GM19397 (cell line): ENCODE measurements around the gene ADIRF.

Source experiments
- ATAC-seq: cut with Tn5 transposase; IDR thresholded peaks from one replicate; pipeline ENCODE4 v1.9.1; 2021; ENCODE audit warnings: mild to moderate bottlenecking, moderate library complexity; ENCODE audit not compliant: unreplicated experiment

ADIRF gene

DNA sequence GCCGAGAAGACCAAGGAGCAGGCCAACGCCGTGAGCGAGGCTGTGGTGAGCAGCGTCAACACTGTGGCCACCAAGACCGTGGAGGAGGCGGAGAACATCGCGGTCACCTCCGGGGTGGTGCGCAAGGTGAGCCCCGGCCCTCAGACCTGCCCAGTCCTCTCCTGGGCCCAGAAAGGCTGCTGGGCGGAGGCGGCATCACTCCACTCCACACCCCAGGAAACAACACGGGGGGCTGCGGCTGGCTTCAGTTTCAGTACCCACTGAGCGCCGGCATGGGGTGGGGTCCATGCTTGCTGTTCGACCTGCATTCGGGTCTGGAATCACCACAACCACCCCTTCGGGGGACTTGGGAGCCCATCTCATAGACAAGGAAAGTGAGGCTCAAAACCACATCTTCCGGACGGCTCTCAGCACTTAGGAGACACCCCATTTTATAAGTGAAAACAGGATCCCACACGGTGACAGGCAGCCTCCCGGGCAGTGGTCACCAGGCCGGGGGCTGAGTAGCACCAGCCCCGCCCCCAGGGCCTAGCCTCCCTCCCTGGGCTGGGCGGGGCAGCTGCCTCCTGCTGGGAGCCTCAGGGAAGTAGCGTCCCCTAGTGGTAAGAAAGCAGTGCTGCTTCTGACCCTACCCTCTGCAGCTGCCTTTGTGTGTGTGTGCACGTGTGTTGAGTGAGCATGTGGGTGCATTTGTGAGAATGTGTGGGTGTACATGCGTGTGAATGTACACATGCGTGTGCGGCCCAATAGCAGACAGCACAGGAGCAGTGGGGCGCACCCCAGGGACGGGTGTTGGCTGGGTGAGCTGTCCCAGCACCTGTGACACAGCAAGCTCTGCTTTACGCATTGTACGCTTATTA, 8.0 kb upstream of the ADIRF start:
- ATAC-seq, result peak; percentile 51

GRCh38 chr10:86960863-86961434, 7.3 kb upstream of the ADIRF start:
- no peak for ATAC-seq

GRCh38 chr10:86961481-86962091, 6.7 kb upstream of the ADIRF start:
- no peak for ATAC-seq

- no peak for ATAC-seq
Measured at GRCh38 chr10:86962136-86962980, 5.9 kb upstream of the ADIRF start.

GRCh38 chr10:86962981-86963310, 5.3 kb upstream of the ADIRF start:
- no peak for ATAC-seq

DNA sequence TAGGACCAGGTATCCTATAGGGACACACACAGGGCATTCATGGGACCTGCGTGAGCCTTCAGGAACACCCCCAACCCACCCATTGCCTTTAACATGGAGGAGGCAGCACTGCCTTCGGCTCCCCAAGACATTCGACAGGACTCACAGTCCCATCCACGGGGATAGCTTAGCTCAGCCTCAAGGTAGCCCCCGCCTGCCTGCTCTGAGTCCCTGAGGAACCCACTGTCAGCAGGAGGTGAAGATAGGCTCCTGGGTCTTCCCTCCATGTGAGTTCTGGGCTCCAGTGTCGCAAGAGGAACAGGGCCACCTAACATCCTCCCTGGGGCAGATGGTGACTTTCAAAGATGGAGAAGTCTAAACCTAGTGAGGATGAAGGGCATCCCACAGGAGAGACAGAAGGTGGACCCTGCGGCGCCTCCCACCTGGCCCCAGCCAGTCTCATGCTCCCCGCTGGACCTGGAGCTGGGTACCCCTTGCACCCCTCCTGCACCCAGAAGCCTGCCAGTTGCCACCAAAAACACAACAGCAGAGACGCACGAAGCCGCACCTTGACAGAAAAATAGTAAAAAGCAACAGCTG, 4.9 kb upstream of the ADIRF start:
- no peak for ATAC-seq

DNA sequence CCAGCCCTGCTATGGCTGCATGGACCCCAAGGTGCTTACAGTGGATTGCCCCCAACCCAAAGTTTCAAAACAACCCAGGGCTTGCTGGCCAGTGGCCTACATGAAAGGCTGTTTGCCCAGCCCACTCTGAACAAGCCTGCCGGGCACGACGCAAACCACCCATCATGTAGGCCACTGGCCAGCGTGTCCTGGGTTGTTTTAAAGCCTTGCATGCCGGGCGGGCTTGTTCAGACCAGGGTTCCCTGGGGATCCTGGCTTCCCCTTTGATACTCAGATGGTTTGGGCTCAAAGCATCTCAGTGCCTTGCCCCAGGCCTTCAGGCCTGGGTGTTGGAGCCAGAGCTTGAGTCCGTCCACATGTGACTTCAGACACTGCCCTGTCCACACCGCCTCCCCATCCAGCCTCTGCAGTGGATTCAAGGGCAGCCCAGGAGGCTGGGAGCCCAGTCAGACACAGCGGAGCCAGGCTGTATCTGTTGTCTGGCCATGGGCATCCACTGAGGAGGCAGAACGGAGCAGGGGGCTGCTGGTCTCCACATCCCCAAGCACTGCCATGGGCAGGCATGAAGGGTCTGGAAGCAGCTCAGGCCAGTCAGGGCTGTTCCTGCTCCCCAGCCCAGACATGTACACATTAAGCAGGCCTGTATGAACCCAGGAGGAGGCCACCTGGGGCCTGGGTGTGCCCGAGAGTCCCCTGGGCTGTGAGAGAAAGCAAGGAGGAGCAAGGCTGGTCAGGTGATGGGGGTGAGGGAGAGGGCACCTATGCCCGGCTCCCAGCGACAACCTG, 4.0 kb upstream of the ADIRF start:
- no peak for ATAC-seq

DNA sequence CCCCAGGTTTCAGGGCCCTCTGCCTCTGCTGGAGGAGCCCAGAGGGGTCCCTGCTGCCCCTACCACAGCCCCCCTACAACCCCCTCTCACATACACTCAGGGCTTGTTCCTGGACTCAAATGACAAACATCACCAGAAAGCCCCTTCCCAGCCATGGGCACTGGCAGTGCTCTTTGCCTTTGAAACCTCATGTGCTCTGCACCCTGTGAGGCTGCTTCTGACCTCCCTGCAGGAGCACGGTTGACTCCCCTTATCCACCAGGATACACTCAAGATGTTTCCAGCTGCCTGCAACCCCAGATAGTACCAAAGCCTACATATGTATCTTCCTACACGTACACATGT, 3.5 kb upstream of the ADIRF start:
- no peak for ATAC-seq

GRCh38 chr10:86965986-86966654, 2.2 kb upstream of the ADIRF start:
- ATAC-seq, result no peak

DNA sequence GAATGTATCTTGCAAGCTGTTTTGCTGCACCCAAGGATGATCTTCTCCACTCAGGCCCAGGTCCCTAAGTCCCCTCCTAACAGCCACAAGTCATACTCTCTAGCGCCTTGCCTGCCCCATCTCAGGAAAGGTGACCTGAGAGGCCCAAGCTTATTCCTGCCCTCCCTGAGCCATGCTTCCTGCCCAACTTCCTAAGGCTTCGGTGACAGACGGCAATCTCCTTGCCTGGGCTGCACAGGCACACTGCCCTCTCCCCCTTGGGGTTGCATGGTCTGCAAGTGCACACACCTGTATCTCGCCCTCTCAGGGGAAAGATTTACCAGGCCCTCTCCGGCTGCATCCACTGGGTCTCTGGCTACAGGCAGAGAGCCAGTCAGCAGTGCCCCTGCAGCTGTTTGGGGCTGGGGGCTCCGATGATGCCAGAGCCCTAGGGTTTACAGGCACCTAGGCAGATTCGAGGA, 771 bp upstream of the ADIRF start:
- ATAC-seq, result no peak

DNA sequence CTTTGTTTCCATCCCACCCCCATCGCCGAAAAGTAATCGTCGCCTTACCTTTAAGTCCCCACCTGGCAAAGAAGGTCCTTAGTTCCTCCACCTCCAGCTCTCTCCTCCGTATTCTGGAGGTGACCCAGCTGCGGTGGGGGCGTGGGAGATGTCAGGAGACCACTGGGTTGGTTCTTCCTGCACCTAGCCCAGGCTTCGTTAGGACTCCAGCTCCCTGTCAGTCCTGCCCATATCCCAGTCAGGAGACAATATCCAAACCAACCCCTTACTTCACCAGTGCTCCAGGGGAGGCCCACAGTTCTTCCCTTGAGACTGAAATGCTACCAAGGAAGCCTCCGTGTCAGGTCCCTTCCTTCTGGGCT, 693 bp downstream of the ADIRF start:
- ATAC-seq, result no peak

- no peak for ATAC-seq
Measured at GRCh38 chr10:86969421-86970041, 1.2 kb downstream of the ADIRF start.

GRCh38 chr10:86970162-86970981, 2.1 kb downstream of the ADIRF start:
- ATAC-seq, result no peak

- no peak for ATAC-seq
Measured at GRCh38 chr10:86970982-86971231, 2.6 kb downstream of the ADIRF start.

DNA sequence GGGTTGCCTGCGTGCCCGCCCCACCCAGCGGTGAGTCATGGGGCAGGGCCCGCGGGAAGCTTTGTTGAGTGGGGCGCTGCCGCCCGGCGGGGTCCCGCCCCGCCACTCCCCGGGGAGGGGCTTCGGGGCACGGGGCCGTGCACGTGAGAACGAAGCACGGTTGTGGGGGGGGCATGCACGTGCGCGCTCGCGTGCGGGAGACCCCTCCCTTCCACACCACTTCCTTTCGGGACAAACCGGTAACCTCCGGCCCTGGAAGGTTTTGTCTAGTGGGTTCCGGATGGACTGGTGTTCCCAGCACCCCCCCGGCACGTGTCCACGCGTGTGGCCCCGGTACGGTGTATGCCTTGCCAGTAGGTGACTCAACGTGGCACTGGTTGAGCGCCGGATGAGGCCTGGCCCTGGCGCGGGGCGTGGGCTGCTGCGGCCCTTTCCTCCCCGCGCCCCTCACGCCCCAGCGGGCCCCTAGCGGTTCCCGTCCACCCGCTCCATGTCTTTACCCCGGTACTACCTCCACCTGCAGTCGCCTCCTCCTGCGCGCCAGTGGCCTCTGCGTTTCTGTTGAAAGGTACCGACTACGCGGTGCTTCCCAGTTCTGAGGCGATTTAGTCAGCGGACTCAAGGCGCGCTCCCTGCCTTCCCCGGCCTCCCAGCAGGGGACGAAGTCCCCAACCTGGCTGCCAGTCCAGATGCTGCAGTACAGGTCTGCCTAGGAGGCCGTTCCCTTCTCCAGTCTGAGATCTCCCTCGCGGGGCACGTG, 3.1 kb downstream of the ADIRF start:
- peak; percentile 87 for ATAC-seq

DNA sequence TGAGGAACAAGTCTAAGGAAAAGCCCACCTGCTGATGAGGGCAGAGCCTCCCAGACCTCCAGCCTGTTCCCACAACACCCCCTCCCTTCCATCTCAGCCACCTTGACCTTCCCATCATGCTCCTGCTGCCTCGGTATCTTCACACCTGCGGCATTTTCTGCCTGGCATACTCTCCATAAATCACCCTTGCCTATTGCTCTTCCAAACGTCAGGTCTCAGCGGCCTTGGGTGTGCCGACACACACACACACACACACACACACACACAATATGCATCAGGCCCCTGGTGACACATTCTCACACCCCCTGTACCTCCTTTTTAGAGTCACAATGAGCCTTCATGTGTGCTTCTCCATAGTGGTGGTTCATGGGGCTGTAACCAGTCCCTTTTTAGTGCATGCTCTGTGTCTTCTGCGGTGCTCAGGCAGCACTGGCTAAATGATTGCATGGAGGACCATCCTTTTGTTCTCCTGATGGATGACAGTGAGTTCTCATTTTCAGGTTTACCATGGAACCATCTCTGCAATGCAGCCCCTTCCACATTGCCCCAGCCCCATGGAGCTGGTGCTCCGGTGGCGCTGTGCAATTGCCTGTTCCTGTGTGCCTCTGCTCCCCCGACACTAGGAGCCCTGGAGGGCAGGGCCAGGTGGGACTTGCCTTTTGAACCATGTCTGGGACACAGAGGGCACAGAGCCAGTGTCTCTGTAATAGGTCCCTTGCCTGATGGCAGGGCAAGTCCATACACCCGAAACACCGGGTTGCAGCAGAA, 4.5 kb downstream of the ADIRF start:
- no peak for ATAC-seq

DNA sequence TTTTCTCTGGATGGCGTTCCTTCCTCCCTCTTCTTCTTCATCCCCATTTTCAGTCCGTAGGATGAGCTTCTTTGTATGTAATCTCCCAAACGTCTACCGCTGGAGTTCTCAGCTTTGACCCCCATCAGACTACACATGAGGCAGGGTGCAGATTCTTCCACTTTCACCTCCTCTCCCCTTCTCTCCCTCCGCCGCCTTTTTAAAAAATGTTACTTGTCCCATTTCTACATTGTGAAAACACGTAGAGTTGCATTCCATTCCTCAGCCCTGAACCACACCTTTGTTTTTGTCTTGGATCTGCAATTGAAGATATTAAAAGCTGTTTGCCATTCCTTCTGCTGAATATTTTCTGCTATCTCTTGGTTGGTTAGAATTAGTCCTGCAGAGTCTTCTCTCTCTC, 6.2 kb downstream of the ADIRF start:
- no peak for ATAC-seq
